ENCODE results near the gene HTR6.
A peak's percentile ranks its signal among the peaks of the same experiment; 100 is the strongest.

DNA sequence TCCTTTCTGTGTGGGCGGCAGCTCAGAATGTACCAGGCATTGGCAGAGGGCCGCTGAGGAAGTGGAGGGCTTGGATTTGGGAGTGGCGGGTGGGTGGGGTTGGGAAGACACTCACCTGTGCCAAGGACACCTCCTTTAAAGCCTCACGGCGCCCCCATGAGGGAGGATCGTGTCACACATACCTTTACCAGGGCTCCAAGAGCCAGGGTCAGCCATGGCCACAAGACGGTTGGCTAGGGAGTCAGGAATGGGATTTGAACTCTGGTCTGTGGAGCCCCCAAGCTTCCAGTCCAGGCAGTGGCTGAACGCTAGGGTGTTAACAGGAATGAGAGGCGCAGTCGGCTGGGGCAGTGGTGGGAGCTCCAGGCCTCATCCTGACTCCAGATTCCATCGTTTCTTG is 16.0 kb upstream of the HTR6 start:
- TF ChIP-seq, protein P1, sequence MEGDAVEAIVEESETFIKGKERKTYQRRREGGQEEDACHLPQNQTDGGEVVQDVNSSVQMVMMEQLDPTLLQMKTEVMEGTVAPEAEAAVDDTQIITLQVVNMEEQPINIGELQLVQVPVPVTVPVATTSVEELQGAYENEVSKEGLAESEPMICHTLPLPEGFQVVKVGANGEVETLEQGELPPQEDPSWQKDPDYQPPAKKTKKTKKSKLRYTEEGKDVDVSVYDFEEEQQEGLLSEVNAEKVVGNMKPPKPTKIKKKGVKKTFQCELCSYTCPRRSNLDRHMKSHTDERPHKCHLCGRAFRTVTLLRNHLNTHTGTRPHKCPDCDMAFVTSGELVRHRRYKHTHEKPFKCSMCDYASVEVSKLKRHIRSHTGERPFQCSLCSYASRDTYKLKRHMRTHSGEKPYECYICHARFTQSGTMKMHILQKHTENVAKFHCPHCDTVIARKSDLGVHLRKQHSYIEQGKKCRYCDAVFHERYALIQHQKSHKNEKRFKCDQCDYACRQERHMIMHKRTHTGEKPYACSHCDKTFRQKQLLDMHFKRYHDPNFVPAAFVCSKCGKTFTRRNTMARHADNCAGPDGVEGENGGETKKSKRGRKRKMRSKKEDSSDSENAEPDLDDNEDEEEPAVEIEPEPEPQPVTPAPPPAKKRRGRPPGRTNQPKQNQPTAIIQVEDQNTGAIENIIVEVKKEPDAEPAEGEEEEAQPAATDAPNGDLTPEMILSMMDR (IDR thresholded peaks at IDR 0.05) = peak in 1 of 4 donors; percentile 6
- no peak for TF ChIP-seq POLR2A (IDR thresholded peaks at IDR 0.05)
